Keratinocyte (primary cell): Measurements from ENCODE around the gene CLCN1. TPM values are rescaled to one million over a fixed set of nuclear protein-coding genes. Genes with fewer than 3 reads are reported as not detected.
A peak's percentile ranks its signal among the peaks of the same experiment; 100 is the strongest.

Experiments used
- DNase-seq: peaks from one replicate; pipeline ENCODE4 v3.0.0-alpha.2; 2011; ENCODE audit warnings: low read depth, missing footprints, low spot score
- FAIRE-seq: peaks from 2 replicates; lab custom pipeline; 2011; peaks lifted over from hg19 to GRCh38; lab: Jason Lieb, UNC
- H2AFZ ChIP-seq: 2 replicates; pipeline ENCODE4 v1.6.0; 2012; ENCODE audit warnings: low read length, control low read depth, inconsistent platforms; ENCODE audit not compliant: control insufficient read depth
- H3K27ac ChIP-seq: 2 replicates; pipeline ENCODE4 v1.5.1; 2011; ENCODE audit warnings: low read length; ENCODE audit not compliant: control insufficient read depth, insufficient read depth
- H3K27me3 ChIP-seq: 3 replicates; pipeline ENCODE4 v1.6.0; 2011; ENCODE audit warnings: low read length; ENCODE audit not compliant: control insufficient read depth, insufficient read depth; ENCODE audit errors: extremely low read depth
- H3K36me3 ChIP-seq, 2 experiments: 2 replicates in 1 of 2; 3 replicates in 1 of 2; pipeline ENCODE4 v1.5.1; 2011; ENCODE audit warnings: low read length in 2 of 2, mild to moderate bottlenecking in 1 of 2; ENCODE audit not compliant: control insufficient read depth in 2 of 2, insufficient read depth in 2 of 2; ENCODE audit errors: extremely low read depth in 1 of 2
- H3K4me1 ChIP-seq: 3 replicates; pipeline ENCODE4 v1.5.1; 2011; ENCODE audit warnings: low read length; ENCODE audit not compliant: control insufficient read depth, insufficient read depth; ENCODE audit errors: extremely low read depth
- H3K4me2 ChIP-seq: 3 replicates; pipeline ENCODE4 v1.6.0; 2011; ENCODE audit warnings: low read depth, low read length; ENCODE audit not compliant: control insufficient read depth, insufficient read depth; ENCODE audit errors: extremely low read depth
- H3K4me3 ChIP-seq, 3 experiments: fragments of 200-600 bp in 1 of 3; sonication (generic) in 1 of 3; 2 replicates in 2 of 3; 3 replicates in 1 of 3; pipeline ENCODE4 v1.5.1; 2011 to 2016; ENCODE audit warnings: low read length in 3 of 3, mild to moderate bottlenecking in 3 of 3, control low read depth in 2 of 3, inconsistent platforms in 1 of 3, low read depth in 1 of 3, mixed read lengths in 1 of 3, mixed run types in 1 of 3, moderate library complexity in 1 of 3; ENCODE audit not compliant: control insufficient read depth in 2 of 3, insufficient read depth in 2 of 3; ENCODE audit errors: extremely low read depth in 1 of 3
- H3K79me2 ChIP-seq: 2 replicates; pipeline ENCODE4 v1.6.0; 2012; ENCODE audit warnings: low read length; ENCODE audit not compliant: control insufficient read depth, insufficient read depth
- H3K9ac ChIP-seq: 3 replicates; pipeline ENCODE4 v1.6.0; 2011; ENCODE audit warnings: low read length; ENCODE audit not compliant: control insufficient read depth, insufficient read depth; ENCODE audit errors: extremely low read depth
- H3K9me1 ChIP-seq: 3 replicates; pipeline ENCODE4 v1.6.0; 2011; ENCODE audit warnings: low read length; ENCODE audit not compliant: control insufficient read depth, insufficient read depth; ENCODE audit errors: extremely low read depth
- H3K9me3 ChIP-seq: 2 replicates; pipeline ENCODE4 v1.5.1; 2012; ENCODE audit warnings: low read depth, low read length; ENCODE audit not compliant: control insufficient read depth
- H4K20me1 ChIP-seq: 3 replicates; pipeline ENCODE4 v1.6.0; 2011; ENCODE audit warnings: low read length; ENCODE audit not compliant: control insufficient read depth, insufficient read depth; ENCODE audit errors: extremely low read depth
- CTCF ChIP-seq, 3 experiments: IDR thresholded peaks in 1 of 3; conservative IDR thresholded peaks in 1 of 3; optimal IDR thresholded peaks in 1 of 3; 2 replicates in 2 of 3; 3 replicates in 1 of 3; pipeline versions ENCODE3 to v1.5.1; 2011; ENCODE audit warnings: low read length in 3 of 3, mild to moderate bottlenecking in 3 of 3, moderate library complexity in 2 of 3, control low read depth in 1 of 3, inconsistent platforms in 1 of 3; ENCODE audit not compliant: insufficient read depth in 2 of 3; ENCODE audit errors: extremely low read depth in 1 of 3
- EZH2 ChIP-seq: IDR thresholded peaks from one replicate; pipeline ENCODE4 v1.6.1; 2012; ENCODE audit warnings: inconsistent platforms, mild to moderate bottlenecking, low read length, moderate library complexity
- dilution Hi-C: fragments of 300-500 bp; cut with MboI; formaldehyde crosslinking; loops from one replicate; pipeline ENCODE4 v1.7.0; 2020; ENCODE audit warnings: low sequenced_read_pairs; ENCODE audit not compliant: extremely low pct_ligation_motif_present
- polyA plus RNA-seq, 5 experiments: library from polyadenylated mRNA; depleted of rRNA in 3 of 5; stranded (reverse) in 3 of 5; stranded (forward) in 1 of 5; unstranded in 1 of 5; fragments of >200 nt; gene quantifications; 1 replicate in 1 of 5; 2 replicates in 3 of 5; 3 replicates in 1 of 5; pipeline versions ENCODE4 v1.2.1 to v1.2.3, GENCODE V29; 2011 to 2012; ENCODE audit warnings: missing spikeins in 2 of 5, low read depth in 1 of 5, low replicate concordance in 1 of 5

Gene CLCN1
- polyA plus RNA-seq, 1 donor (not counting 4 experiments of a cell fraction or from before 2014, with no cell fraction given) = not detected

DNA sequence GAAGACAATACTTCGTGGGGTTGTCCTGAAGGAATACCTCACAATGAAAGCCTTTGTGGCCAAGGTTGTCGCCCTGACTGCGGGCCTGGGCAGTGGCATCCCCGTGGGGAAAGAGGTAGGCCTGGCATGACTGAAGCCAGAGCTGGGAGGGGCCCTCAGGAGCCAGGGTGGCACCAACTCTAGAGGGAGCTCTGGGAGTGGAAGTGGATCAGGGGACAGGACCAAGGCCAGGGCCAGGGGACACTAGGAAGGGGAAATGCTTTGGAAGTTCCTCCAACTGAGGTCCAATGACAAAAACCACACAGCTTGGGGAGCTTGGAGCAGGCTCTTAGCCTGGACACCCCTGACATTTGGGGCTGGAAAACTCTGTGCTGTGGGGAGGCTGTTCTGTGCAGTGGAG lies 5.8 kb downstream of the CLCN1 start:
- Histone ChIP-seq H4K20me1 (no peaks in the 10 kb centered on the region), H2AFZ (no peak overlapping the region), H3K4me2 (no peak overlapping the region), H3K9me1 (no peaks in the 10 kb centered on the region), H3K4me3 (no peak overlapping the region), H3K36me3 (no peaks in the 10 kb centered on the region), H3K27me3 (no peaks in the 10 kb centered on the region), H3K79me2 (no peaks in the 10 kb centered on the region), H3K9ac (no peak overlapping the region), H3K4me1 (peaks cover 13% of the 10 kb centered on the region), H3K9me3 (no peaks in the 10 kb centered on the region), H3K27ac (no peak overlapping the region)
- TF ChIP-seq CTCF (optimal IDR thresholded peaks at IDR 0.05 in 1 of 3, IDR thresholded peaks at IDR 0.05 in 1 of 3, conservative IDR thresholded peaks at IDR 0.05 in 1 of 3; ENCODE audit: extremely low read depth in 1 of 3, insufficient read depth in 2 of 3, low read length in 3 of 3) (peak in 2 of 3 experiments; percentile 60 to 62), EZH2 (no peak)
- FAIRE-seq (no peak), DNase-seq (no peak)
- dilution Hi-C loops = no loop called here

- no peak overlapping the region for H3K4me2 ChIP-seq
- TF ChIP-seq CTCF (optimal IDR thresholded peaks at IDR 0.05 in 1 of 3, IDR thresholded peaks at IDR 0.05 in 1 of 3, conservative IDR thresholded peaks at IDR 0.05 in 1 of 3; ENCODE audit: extremely low read depth in 1 of 3, insufficient read depth in 2 of 3, low read length in 3 of 3) (no peak), EZH2 (no peak)
These were observed 7.1 kb downstream of the CLCN1 start for GRCh38 chr7:143322760-143323633.

More at GRCh38 chr7:143322760-143323633, 7.1 kb downstream of the CLCN1 start:
- Histone ChIP-seq H3K9ac (no peak overlapping the region), H3K4me1 (peaks cover 13% of the 10 kb centered on the region), H3K4me3 (no peak overlapping the region), H3K9me3 (no peaks in the 10 kb centered on the region), H2AFZ (no peak overlapping the region), H3K27me3 (no peaks in the 10 kb centered on the region), H3K79me2 (no peaks in the 10 kb centered on the region), H4K20me1 (no peaks in the 10 kb centered on the region), H3K27ac (no peak overlapping the region), H3K9me1 (no peaks in the 10 kb centered on the region), H3K36me3 (no peaks in the 10 kb centered on the region)
- DNase-seq = no peak
- dilution Hi-C loops = no loop called here
- no peak for FAIRE-seq
